Myocyte (in vitro differentiated cells): ENCODE results near the gene RFWD3. TPM values are rescaled to one million over a fixed set of nuclear protein-coding genes. Genes with fewer than 3 reads are reported as not detected.
"Not testable (repeated sequence)": the region's sequence is repeated elsewhere in the genome, so short reads cannot be mapped to it uniquely, and the experiment has no call there.

Source experiments
- DNase-seq: peaks from one replicate; pipeline ENCODE4 v3.0.0-alpha.2; 2012; ENCODE audit warnings: low read depth
- polyA plus RNA-seq: library from polyadenylated mRNA; unstranded; fragments of >200 nt; gene quantifications from one replicate; pipeline ENCODE4 v1.2.1, GENCODE V29; 2012; ENCODE audit warnings: missing spikeins
- total RNA-seq: library from RNA; depleted of rRNA; stranded (reverse); fragments of >200 nt; gene quantifications from 2 replicates; pipeline ENCODE4 v1.2.3, GENCODE V29; 2014

RFWD3 gene, protein sequence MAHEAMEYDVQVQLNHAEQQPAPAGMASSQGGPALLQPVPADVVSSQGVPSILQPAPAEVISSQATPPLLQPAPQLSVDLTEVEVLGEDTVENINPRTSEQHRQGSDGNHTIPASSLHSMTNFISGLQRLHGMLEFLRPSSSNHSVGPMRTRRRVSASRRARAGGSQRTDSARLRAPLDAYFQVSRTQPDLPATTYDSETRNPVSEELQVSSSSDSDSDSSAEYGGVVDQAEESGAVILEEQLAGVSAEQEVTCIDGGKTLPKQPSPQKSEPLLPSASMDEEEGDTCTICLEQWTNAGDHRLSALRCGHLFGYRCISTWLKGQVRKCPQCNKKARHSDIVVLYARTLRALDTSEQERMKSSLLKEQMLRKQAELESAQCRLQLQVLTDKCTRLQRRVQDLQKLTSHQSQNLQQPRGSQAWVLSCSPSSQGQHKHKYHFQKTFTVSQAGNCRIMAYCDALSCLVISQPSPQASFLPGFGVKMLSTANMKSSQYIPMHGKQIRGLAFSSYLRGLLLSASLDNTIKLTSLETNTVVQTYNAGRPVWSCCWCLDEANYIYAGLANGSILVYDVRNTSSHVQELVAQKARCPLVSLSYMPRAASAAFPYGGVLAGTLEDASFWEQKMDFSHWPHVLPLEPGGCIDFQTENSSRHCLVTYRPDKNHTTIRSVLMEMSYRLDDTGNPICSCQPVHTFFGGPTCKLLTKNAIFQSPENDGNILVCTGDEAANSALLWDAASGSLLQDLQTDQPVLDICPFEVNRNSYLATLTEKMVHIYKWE
- total RNA-seq: 13.0 and 14.1 TPM in 2 replicates
- 7.3 TPM for polyA plus RNA-seq

DNA sequence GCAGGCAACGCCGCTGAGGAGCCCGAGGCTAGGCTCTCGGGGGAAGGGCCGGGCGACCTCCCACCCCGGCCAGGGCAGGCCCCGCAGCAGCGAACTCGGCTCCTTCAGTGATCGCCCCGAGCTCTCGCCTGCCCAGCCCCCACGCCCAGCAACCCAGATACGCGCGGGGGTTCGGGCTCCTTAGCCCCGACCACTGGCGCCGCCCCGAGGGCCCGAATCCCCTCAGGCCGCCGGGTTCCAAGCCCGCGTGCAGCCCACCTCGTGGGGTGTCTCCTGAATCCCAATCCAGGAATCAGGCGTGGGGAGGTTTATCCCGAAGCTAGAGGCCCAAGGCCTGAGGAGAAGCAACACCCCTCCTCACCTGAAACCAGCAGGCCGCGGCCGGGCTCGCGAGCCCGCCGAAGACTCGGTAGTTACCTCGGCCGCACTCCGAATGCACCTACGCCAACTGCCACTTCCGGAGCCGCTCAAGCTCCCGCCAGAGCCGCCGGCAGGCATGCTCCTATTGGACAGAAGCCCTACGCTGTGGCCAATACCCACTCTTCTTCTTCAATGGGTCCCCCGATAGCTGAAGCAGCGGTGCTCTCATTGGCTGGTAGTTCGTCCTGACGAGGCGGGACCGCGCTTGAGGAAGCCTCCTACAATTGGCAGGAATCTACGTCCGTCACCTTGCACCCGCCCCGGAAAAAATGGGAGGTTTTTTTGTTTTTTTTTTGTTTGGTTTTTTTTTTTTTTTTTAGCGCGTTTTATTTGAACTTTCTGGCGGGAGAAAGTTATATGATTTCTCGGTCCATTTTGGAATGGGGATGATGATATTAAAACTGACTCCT is at the start of gene RFWD3:
Gene RFWD3, minus strand, starts transcription at position 453 of the 830 bp plus-strand sequence. CDS start 5,428 bp downstream, outside the sequence.
- DNase-seq: peak; percentile 98

DNA sequence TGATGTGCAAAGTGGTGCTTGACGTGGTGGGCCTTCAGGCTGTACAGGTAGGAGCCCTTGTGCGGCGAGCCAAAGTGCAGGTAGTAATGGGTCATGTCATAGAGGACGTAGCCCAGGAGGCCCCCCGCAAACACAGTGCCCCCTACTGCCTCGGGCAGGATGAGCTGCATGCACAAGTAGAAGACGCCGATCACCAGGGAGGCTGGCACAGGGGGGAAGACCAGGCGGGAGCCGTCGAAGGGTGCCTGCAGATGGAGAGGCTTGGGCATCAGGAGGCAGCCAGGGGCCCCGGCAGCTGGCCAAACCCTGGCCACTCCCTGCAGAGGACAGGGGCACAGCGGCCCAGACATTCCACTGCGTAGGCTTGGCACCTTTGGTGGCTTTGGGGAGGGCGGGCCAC is 49.7 kb upstream of the RFWD3 start:
- DNase-seq: no peak

DNA sequence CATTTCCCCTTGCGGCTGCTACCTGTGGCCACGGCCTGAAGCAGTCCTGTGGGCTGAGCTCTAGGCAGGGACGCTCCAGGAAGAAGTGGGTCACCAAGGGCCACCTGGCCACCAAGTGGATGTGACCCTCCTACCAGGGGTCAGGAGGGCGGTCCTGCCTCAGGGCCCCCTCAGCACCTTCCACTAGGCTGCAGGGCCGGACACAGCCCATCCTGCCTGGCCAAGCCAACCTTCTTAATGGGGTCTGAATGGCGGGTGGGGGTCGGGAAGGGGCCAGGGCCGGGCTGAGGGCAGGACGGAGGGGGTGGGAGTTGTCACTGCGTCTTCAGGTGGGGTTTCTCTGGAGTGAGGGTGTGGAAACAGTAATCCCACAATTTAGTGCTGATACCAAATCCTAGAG is 47.2 kb upstream of the RFWD3 start:
- DNase-seq: no peak

DNA sequence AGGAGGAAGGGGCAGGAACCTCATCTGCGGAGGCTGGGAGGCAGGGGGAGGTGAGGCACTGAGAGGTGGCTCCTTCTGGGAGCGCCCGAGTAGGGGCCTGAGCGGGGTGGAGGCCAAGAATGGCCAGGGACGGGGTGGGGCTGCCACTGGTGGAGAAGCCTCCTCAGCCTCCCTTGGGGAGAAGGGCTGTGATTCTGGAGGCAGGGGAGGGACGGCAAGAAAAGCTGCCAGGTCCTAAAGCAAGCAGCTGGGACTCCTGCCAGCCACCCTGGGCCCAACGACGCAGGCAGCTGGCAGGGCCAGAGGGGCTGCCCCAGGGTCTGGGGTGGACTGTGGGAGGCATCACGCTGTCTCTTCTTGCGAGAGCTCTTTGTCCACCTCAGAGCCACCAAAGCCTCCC is 46.6 kb upstream of the RFWD3 start:
- DNase-seq: no peak

DNA sequence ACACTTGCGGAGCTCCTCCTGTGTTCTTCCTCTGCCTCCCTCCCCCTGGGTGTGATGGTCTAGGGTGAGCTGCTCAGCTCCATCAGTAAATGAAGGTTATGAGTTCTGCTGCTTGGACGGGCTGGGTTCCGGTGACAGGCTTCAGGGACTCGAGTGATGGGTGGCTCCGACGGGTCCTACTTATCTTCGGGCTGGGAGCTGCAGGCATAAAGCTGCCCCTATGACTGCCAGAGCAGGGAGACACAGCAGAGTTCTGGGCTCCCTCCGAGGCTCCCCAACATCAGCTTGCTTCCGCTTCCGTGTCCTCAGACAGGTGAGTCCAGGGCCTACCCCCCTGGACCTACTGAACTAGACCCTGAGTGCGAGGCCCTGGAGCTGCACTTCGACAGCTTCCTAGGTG is 45.3 kb upstream of the RFWD3 start:
- DNase-seq: no peak

DNA sequence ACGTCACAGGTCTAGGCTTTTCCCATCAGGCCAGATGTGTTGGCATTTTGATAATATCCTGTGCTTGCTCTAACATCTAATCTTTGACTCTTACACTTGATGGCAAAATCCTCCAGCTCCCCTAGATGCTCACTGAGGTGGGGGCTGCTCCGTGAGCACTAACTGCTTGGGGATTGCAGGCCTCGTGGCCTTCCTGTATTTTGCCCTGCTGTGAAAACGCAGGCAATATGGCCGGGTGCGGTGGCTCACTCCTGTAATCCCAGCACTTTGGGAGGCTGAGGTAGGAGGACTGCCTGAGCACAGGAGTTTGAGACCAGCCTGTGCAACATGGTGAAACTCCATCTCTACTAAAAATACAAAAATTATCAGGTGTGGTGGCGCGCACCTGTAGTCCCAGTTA is 43.7 kb upstream of the RFWD3 start:
- DNase-seq: no peak

DNA sequence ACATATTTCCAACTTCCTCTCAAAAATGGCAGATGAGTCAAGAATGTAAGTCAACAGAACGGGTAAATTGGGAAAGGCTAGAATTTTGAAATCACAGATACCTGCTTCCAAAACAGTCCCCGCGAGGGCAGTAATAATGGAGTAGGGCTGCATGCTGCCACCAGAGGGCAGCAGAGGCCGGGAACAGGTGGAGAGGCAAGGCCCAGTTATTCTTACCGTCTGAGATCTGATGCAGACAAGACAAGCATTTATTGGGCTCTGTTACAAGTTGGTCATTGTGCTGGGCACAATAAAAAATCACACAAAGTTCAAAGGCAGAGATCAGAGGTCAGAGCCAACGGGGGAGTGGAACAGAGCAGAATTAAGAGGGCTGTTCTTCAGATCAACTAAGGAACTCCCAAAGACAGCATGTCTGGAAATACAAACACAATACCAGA is 42.8 kb upstream of the RFWD3 start:
- DNase-seq: peak; percentile 81

DNA sequence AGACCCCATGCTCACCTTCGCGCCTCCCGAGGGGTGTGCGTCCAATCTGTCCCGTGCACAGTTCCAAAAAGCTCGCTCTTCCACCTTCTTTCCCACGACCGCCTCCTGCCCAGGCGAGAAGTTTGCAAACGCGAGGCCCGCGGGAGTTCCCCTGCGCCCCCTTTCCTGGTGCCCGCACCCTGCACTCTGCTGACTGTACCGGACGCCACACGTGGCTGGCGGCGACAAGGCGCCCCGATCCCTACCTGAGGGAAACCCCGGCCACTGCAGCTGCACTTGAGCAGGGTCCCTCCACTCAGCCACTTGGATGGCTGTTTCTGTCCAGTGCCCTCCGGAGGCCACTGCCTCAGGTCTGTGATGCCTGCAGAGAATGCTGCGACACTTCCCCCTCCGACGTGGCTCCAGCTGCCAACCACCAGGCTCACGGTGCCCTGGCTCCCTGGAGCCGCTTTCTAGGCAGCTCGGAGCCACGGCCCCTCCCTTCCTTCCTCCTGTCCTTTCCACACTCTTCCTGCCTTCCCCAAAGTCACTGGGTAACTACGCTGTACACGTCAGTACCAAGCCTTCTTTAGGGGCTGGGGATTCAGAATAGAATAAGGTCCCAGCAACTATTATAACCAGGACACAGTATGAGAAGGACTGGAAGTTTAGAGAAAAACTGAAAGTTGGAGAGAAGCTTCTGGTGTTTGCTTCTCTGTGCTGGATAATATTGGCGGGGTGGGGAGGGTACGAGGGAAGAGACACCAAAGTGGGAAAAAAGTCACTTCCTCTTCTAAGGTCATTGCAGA is 34.0 kb upstream of the RFWD3 start, which contains the start of gene MLKL:
Gene MLKL, minus strand, starts transcription at position 425 of the 788 bp plus-strand sequence. CDS start 5,105 bp downstream, outside the sequence.
- peak; percentile 35 for DNase-seq

DNA sequence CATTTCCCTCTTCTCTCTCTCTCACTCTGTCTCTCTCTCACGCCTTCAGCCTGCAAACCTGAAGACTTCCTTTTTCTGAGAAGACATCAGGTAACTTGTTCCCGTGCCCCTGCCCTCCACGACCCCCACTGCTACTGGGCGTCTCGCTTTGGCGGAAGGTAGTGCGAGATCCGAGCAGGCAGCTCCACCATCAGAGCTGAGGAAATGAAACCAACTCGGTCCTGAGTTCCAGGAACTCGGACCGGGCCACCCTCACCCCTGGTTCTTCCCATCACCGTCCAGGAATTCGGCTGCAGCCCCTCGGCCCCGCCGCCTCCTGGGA is 33.4 kb upstream of the RFWD3 start:
- no peak for DNase-seq

DNA sequence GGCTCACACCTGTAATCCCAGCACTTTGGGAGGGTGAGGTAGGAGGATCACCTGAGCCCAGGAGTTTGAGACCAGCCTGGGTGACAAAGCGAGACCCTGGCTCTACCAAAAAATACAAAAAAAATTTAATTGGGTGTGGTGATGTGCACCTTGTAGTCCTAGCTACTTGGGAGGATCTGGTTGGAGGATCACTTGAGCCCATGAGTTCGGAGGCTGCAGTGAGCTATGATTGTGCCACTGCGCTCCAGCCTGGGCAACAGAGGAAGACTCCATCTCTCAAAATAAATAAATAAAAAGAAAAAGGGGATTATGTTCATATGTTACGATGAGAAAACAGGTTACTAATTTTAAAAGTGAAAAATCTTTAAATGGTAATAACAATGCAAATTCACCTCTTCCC is 33.0 kb upstream of the RFWD3 start:
- no peak for DNase-seq

DNA sequence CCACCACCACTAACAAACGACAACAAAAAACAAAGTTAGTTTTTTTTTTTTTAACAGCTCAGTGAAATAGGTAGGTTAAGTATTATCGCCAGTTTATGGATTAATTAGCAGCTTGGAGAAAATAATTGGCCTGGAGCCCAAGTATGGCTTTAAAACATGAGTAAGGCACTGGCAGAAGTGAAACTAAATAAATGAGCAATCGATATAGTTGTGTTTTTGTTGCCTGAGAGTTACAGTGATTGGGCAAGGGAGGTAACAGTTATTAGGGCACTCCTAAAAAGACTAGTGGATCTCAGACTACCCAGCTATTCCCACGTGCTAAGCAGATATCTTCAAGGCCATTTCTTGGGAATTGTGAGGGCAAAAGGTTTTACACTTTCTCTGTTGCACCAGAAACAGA is 31.5 kb upstream of the RFWD3 start:
- no peak for DNase-seq

DNA sequence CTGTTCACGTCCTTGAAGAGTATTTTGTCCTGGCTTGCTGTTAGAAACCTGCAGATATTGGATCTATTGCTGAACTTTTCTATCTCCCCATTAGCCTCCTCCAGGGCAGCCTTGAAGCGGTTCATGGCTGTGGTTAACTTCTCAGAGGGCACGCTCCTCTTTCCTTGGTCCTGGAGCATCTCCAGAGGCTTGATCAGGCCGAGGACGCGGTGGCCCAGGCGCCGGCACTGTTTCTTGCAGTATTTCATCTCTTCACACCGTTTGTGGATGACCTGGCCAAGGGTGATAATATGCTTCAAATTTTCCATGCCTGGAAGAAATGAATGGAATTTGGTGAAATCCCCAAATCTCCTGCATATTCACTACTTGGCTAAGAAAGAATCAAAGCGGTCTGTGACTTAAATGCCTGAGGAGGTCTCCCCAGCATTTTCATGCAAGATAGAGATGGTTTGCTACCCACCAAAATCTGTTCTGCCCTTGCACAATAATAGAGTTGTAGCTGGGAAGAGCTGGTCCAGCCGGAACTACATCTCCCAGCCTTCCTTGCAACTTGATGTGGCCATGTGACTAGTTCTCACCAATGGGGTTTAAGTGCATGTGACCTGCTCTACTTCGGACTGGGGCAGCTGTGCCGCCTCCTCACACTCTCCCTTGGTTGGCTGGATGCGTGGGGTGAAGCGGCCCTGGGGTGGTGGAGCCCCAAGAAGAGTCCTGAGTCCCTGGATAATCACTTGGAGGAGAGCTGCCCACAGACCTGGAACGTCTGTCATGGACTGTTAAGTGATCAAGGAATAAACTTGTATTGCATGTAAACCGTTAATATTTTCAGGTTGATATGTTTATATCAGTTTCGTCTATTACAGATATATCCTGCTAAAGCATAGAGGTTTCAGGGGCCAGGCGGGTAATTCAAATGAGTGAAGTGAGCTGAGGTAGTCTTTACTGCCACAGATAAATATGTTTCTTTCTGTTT is 29.1 kb upstream of the RFWD3 start:
- DNase-seq: peak; percentile 95

DNA sequence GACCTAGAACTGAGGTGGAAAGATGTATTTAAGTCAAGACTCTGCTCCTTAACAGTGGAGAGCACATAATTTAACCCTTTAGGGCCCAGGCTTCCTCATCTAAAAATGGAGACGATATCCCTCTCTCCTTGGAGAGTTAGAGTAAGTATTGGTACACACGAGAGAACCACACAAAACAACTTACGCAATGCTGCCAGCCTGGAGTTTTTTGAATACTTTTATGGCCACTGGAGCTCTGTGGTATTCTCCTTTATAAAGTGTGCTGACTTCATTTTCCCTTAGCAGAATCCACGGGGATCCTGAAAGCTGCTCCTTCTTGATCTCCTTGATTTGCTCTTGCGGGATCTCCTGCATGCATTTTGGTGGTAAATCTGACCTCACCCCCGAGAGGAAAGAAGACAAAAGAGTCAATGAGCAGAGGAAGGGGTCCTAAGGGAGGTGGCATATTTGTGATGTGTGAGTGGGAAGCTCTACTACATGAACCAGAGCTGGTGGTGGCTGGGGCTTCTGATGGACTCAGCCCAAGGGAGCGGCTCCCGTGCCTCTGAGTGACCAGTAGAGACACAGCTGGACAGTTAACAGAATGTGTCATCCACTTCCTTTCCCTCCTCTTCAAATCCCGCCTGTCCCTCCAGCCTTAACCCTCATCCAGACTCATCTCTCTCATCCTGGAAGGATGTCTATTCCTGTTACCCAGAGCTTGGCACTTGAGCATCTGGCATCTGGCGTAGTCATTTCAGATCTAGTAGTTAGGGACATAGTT is 24.6 kb upstream of the RFWD3 start:
- DNase-seq: peak; percentile 68

DNA sequence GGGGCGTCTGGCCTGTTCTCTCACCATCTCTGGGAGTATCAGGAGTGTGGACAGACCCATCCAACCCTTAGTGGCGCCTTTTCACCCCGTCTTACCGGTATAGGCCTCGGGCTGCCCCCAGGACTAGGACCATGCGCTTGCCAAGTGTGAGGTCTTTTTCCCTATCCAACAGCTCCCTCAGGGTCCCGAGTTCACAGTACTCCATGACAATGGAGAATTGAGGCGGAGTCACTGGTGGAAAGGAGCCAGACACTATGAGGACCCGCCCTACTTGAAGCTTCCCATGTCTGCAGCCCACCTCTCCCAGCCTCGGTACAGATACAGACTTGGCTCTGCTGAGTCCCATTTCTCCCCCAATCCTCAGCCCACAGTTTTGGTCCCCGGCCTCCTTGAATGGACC is 15.9 kb upstream of the RFWD3 start:
- no peak for DNase-seq

DNA sequence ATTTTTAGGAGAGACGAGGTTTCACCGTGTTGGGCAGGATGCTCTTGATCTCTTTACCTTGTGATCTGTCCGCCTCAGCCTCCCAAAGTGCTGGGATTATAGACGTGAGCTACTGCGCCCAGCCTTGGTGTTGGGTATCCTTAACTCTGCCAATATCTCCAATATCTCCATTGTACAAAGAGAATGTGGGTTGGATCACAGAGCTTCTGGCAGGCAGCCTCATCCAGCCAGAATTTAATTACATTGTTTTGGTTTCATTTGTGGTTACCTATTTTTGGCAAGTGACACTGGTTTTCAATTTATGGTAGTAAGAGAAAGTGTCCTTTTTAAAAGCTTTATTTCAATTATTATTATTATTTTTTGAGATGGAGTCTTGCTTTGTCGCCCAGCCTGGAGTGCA is 14.0 kb upstream of the RFWD3 start:
- peak; percentile 59 for DNase-seq

DNA sequence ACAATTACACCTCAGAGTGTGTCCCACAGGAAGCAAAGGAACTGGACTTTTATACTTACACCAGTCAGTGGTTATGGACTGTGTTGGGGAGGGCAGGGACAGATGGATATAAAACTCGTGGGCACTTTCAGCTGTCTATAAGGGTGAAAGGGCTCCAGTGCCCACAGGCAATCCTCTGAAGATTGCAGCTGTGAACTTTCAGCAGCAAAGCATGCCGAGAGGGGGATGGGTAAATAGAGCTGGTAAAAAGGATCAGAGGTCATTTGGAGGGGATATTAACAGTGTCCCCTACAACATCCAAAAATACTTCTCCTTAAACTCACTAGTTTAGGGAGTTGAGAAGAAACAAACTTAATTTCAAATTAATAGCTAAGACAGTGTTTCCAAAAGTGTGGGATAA is 13.3 kb upstream of the RFWD3 start:
- peak; percentile 86 for DNase-seq

DNA sequence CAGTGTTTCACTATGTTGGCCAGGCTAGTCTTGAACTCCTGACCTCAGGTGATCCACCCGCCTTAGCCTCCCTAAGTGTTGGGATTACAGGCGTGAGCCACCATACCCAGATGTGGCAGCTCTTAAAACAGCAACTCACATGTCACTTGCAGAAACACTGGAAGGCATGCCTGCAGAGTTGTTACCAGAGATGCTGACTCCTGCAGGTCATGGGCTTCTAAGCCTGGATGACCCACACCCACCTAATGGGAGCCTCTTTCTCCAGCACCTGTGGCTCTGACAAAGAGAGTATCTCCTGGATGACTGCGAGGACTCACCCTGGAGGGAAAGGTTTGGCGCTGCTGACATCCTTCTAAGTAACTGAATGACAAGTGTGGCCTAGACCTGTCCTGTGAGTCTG is 11.2 kb upstream of the RFWD3 start:
- DNase-seq: no peak

DNA sequence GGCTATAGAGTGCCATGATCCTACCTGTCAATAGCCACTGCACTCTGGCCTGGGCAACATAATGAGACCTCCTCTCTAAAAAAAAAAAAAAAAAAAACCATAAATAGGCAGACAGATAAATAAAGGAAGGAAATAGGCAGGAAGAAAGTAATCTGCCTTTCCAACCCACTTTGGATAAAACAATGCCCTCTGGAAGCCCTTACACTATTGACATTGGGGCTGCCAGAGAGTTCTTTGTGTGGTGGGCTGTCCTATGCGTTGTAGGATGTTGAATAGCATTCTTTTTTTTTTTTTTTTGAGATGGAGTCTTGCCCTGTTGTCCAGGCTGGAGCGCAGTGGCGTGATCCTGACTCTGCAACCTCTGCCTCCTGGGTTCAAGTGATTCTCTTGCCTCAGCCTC is 7.2 kb upstream of the RFWD3 start:
- DNase-seq: no peak

DNA sequence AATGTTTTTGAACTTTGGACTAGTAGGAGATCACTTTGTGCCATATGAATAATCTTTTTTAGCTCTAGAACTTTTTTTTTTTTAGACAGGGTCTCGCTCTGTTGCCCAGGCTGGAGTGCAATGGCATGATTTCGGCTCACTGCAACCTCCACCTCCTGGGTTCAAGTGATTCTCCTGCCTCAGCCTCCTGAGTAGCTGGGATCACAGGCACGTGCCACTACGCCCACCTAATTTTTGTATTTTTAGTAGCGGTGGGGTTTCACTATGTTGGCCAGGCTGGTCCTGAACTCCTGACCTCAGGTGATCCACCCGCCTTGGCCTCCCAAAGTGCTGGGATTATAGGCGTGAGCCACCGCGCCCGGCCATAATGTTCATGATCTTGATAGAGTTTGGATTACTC is 2.2 kb upstream of the RFWD3 start:
- DNase-seq: not testable (repeated sequence)
